Astrocyte of the cerebellum (primary cell): ENCODE data around the gene MGME1.

Source experiments
- DNase-seq: peaks from one replicate; pipeline ENCODE4 v3.0.0-alpha.2; 2011; ENCODE audit warnings: low read depth
- H3K4me3 ChIP-seq: 2 replicates; pipeline ENCODE4 v1.5.1; 2011; ENCODE audit warnings: mild to moderate bottlenecking, low read depth, low read length, moderate library complexity
- in situ Hi-C: cut with HindIII; loops from 2 replicates; pipeline ENCODE4 v1.10.0; 2017; ENCODE audit warnings: low sequenced_read_pairs
- TF ChIP-seq, protein P1 (sequence below): IDR thresholded peaks from 2 replicates; pipeline ENCODE4 v1.5.1; 2012; ENCODE audit warnings: low read length, low read depth, moderate library complexity, mild to moderate bottlenecking; ENCODE audit errors: missing control alignments

MGME1 gene

GRCh38 chr20:17969884-17970409, 1.1 kb downstream of the MGME1 start:
- in situ Hi-C loops, result no loop called here
- TF ChIP-seq, protein P1, sequence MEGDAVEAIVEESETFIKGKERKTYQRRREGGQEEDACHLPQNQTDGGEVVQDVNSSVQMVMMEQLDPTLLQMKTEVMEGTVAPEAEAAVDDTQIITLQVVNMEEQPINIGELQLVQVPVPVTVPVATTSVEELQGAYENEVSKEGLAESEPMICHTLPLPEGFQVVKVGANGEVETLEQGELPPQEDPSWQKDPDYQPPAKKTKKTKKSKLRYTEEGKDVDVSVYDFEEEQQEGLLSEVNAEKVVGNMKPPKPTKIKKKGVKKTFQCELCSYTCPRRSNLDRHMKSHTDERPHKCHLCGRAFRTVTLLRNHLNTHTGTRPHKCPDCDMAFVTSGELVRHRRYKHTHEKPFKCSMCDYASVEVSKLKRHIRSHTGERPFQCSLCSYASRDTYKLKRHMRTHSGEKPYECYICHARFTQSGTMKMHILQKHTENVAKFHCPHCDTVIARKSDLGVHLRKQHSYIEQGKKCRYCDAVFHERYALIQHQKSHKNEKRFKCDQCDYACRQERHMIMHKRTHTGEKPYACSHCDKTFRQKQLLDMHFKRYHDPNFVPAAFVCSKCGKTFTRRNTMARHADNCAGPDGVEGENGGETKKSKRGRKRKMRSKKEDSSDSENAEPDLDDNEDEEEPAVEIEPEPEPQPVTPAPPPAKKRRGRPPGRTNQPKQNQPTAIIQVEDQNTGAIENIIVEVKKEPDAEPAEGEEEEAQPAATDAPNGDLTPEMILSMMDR, result no peak
- peak overlapping the region; percentile 90 for H3K4me3 ChIP-seq
- DNase-seq, result no peak

DNA sequence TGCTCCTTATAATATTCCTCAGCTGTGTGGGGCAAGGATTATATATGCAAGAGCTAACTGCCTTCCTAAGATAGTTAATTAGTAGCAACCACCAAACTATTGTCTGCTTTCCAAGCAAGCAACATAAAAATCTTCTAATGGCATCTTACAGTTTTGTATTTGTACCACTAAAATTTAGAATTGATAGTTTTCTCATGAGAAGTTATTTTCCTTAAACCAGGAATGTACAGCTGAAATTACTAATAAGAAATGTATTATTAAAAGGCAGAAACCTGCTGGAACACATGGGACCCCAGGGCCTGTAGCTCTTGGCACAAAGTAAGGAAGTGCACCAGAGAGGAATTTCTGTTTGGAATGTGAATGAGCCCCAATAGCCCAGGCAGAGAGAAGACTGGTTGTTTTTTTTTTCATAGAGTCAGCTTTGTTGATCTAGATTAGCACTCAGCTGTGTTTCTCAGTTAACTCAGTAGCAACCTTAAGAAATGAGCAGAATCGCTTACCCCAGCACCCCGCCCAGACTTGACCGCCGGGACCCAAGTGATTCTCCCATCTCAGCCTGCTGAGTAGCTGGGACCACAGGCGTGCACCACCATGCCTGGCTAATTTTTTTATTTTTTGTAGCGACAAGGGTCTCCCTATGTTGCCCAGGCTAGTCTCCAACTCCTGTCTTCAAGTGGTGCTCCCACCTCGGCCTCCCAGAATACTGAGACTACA, 2.6 kb downstream of the MGME1 start:
- no peak for DNase-seq
- TF ChIP-seq, protein P1, result no peak
- H3K4me3 ChIP-seq, result peak overlapping the region; percentile 90
- in situ Hi-C loops, result no loop called here

- DNase-seq, result no peak
- peak overlapping the region; percentile 90 for H3K4me3 ChIP-seq
- in situ Hi-C loops, result no loop called here
- TF ChIP-seq, protein P1, result no peak
Measured at GRCh38 chr20:17972121-17972520, 3.3 kb downstream of the MGME1 start.

DNA sequence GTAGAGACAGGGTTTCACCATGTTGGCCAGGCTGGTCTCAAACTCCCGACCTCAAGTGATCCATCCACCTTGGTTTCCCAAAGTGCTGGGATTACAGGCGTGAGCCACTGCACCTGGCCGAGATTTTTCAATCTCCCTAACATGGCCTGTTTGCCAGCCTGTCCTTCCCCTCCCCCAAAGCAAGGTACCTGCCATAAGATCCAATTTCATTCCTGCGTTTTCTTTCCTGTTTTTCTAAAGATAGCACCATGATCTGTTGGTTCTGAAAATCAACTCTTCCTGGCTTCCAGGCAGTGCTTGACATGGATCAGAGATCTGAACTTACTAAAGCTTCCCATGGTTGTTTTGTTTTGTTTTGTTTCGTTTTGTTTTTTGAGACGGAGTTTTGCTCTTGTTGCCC, 7.5 kb downstream of the MGME1 start:
- DNase-seq, result no peak
- TF ChIP-seq, protein P1, result no peak
- no peak overlapping the region for H3K4me3 ChIP-seq
- in situ Hi-C loops, result no loop called here

DNA sequence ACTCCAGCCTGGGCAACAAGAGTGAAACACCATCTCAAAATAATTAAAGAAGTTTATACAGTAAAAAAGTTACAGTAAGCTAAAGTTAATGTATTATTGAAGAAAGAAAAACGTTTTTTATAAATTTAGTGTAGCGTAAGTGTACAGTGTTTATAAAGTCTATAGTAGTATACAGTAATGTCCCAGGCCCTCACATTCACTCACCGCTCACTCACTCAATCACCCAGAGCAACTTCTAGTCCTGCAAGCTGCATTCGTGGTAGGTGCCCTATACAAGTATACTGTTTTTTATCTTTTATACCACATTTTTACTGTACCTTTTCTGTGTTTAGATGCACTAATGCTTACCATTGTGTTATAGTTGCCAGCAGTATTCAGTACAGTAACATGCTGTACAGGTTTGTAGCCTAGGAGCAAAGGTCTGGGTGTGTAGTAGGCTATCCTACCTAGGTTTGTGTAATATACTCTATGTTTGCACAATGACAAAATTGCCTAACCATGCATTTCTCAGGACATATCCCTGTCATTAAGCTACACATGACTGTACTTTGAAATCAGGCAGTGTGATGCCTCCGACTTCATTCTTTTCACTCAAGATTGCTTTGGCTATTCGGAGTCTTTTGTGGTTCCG, 16.7 kb downstream of the MGME1 start:
- in situ Hi-C loops, result no loop called here
- DNase-seq, result no peak
- H3K4me3 ChIP-seq, result no peak overlapping the region
- TF ChIP-seq, protein P1, result no peak

DNA sequence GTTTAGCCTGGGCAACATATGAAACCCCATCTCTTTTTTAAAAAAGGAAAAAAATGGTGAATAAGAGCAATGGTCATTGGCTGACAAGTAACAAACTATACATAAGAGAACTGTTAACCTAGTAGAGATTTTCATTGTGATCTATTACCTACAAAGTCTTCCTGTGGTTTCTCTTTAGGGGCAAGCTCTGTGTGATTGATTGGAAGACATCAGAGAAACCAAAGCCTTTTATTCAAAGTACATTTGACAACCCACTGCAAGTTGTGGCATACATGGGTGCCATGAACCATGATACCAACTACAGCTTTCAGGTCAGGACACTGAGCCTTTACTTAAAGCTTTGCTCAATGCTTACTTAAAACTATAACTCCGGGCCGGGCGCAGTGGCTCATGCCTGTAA, 19.2 kb downstream of the MGME1 start:
- DNase-seq, result no peak
- TF ChIP-seq, protein P1, result no peak
- no peak overlapping the region for H3K4me3 ChIP-seq
- in situ Hi-C loops, result no loop called here
